HCT116 (cell line): Measurements from ENCODE around the gene SETD9.

Experiments
- CTCF ChIP-seq, 3 experiments: fragments of 200-600 bp in 1 of 3; sonication (generic) in 1 of 3; IDR thresholded peaks in 2 of 3; conservative IDR thresholded peaks in 1 of 3; 2 replicates each; pipeline ENCODE4 v1.5.1; 2012 to 2017; ENCODE audit warnings: low read depth in 2 of 3, low read length in 2 of 3, antibody characterized with exemption in 1 of 3, borderline replicate concordance in 1 of 3, control low read depth in 1 of 3, mild to moderate bottlenecking in 1 of 3, mixed read lengths in 1 of 3, mixed run types in 1 of 3, moderate library complexity in 1 of 3; ENCODE audit not compliant: insufficient read depth in 1 of 3
- EZH2 ChIP-seq: fragments of 200-600 bp; sonication (generic); IDR thresholded peaks from 2 replicates; pipeline ENCODE4 v1.6.1; 2017; ENCODE audit warnings: antibody characterized with exemption, mixed run types
- RAD21 ChIP-seq: IDR thresholded peaks from 2 replicates; pipeline ENCODE4 v1.6.1; 2012; ENCODE audit warnings: low read depth, mild to moderate bottlenecking
- SP1 ChIP-seq: IDR thresholded peaks from 2 replicates; pipeline ENCODE4 v1.6.1; 2012; ENCODE audit warnings: low read depth

DNA sequence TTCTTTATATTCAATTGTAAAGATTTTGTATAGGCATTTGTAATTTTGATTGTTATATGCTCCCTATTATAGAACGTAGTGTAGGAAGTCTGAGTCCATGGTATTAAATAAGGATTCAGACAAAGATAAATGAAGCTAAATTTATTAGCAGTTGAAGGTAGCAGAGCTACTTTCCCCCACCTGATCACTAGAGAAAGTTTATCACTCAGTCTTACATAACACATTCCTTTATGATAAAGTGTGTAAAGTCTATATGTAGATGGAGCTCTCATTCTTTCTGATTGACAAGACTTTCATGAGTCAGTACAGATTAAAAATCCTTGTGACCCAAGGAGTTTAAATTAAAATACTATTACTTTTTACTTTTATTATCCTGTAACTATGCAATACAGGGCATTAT is 44.9 kb downstream of the SETD9 start:
- TF ChIP-seq RAD21 (no peak), CTCF (IDR thresholded peaks at IDR 0.05 in 2 of 3, conservative IDR thresholded peaks at IDR 0.05 in 1 of 3; ENCODE audit: borderline replicate concordance in 1 of 3, insufficient read depth in 1 of 3, low read depth in 2 of 3, low read length in 2 of 3) (no peak), SP1 (no peak), EZH2 (no peak)
